ENCODE results near the gene MARCHF10. TPM values are rescaled to one million over a fixed set of nuclear protein-coding genes. Genes with fewer than 3 reads are reported as not detected.
A peak's percentile ranks its signal among the peaks of the same experiment; 100 is the strongest.

Gene MARCHF10
- polyA plus RNA-seq, 3 donors, result not detected

GRCh38 chr17:62780269-62780668 lies 27.8 kb downstream of the MARCHF10 start:
- Histone ChIP-seq H3K4me3 (replicated peaks in 1 of 3; ENCODE audit: low read depth in 2 of 3, low read length in 3 of 3) (no peak overlapping the region), H3K9me3 (replicated peaks in 1 of 2; ENCODE audit: control insufficient read depth in 1 of 2, insufficient read depth in 1 of 2, low read length in 2 of 2) (peaks cover 0 to 3% of the 10 kb centered on the region in 2 donors), H2AFZ (ENCODE audit: insufficient read depth, low read depth, low read length, poor library complexity, severe bottlenecking) (no peak overlapping the region), H3K27me3 (ENCODE audit: control insufficient read depth in 2 of 2, insufficient read depth in 2 of 2, low read length in 2 of 2) (no peaks in the 10 kb centered on the region), H3K36me3 (replicated peaks in 1 of 2; ENCODE audit: control insufficient read depth in 1 of 2, insufficient read depth in 2 of 2, low read length in 2 of 2) (no peaks in the 10 kb centered on the region), H3K27ac (ENCODE audit: low read depth in 1 of 2, low read length in 2 of 2) (no peak overlapping the region), H3K79me2 (ENCODE audit: insufficient read depth, low read length) (no peaks in the 10 kb centered on the region), H4K20me1 (ENCODE audit: insufficient read depth, low read length) (no peaks in the 10 kb centered on the region), H3K9ac (ENCODE audit: insufficient read depth, low read length, poor library complexity, severe bottlenecking) (no peak overlapping the region), H3K4me2 (replicated peaks; ENCODE audit: extremely low read depth, low read length, poor library complexity, severe bottlenecking) (no peak overlapping the region), H3K4me1 (ENCODE audit: control insufficient read depth in 1 of 2, insufficient read depth in 2 of 2, low read length in 2 of 2) (peaks cover 15 to 17% of the 10 kb centered on the region in 2 donors)
- Mint-ChIP-seq H3K27ac (no peak overlapping the region), H3K27me3 (ENCODE audit: low read depth in 3 of 3) (no peaks in the 10 kb centered on the region), H3K36me3 (no peaks in the 10 kb centered on the region), H3K9me3 (peaks cover 0 to 9% (median 5%) of the 10 kb centered on the region in 7 donors), H3K4me3 (no peak overlapping the region), H3K4me1 (peaks cover 14% of the 10 kb centered on the region)
- no peak for TF ChIP-seq CTCF (IDR thresholded peaks at IDR 0.05)
- intact Hi-C loops (cut with micrococcal nuclease), result no loop called here
- DNase-seq, result no peak
- WGBS (ENCODE audit: insufficient coverage), result 93% methylated on average over 6 of the region's 7 CpGs

- intact Hi-C loops (cut with micrococcal nuclease), result no loop called here
- Mint-ChIP-seq H3K36me3 (no peaks in the 10 kb centered on the region), H3K4me3 (no peak overlapping the region), H3K27ac (peak overlapping the region in 1 of 7 donors; percentile 7), H3K4me1 (peaks cover 14% of the 10 kb centered on the region), H3K9me3 (peaks cover 0 to 7% (median 2%) of the 10 kb centered on the region in 7 donors), H3K27me3 (ENCODE audit: low read depth in 3 of 3) (no peaks in the 10 kb centered on the region)
- H3K4me1 ChIP-seq (ENCODE audit: control insufficient read depth in 1 of 2, insufficient read depth in 2 of 2, low read length in 2 of 2), result peaks cover 15 to 17% of the 10 kb centered on the region in 2 donors
- no peak for TF ChIP-seq CTCF (IDR thresholded peaks at IDR 0.05)
- no peak for DNase-seq
- H3K9ac ChIP-seq (ENCODE audit: insufficient read depth, low read length, poor library complexity, severe bottlenecking), result no peak overlapping the region
- no peaks in the 10 kb centered on the region for H3K27me3 ChIP-seq (ENCODE audit: control insufficient read depth in 2 of 2, insufficient read depth in 2 of 2, low read length in 2 of 2)
- H3K4me2 ChIP-seq (replicated peaks; ENCODE audit: extremely low read depth, low read length, poor library complexity, severe bottlenecking), result no peak overlapping the region
- H4K20me1 ChIP-seq (ENCODE audit: insufficient read depth, low read length), result no peaks in the 10 kb centered on the region
- H3K79me2 ChIP-seq (ENCODE audit: insufficient read depth, low read length), result no peaks in the 10 kb centered on the region
- H3K36me3 ChIP-seq (replicated peaks in 1 of 2; ENCODE audit: control insufficient read depth in 1 of 2, insufficient read depth in 2 of 2, low read length in 2 of 2), result no peaks in the 10 kb centered on the region
- no peak overlapping the region for H3K27ac ChIP-seq (ENCODE audit: low read depth in 1 of 2, low read length in 2 of 2)
- H3K9me3 ChIP-seq (replicated peaks in 1 of 2; ENCODE audit: control insufficient read depth in 1 of 2, insufficient read depth in 1 of 2, low read length in 2 of 2), result peaks cover 0 to 3% of the 10 kb centered on the region in 2 donors
- no peak overlapping the region for H2AFZ ChIP-seq (ENCODE audit: insufficient read depth, low read depth, low read length, poor library complexity, severe bottlenecking)
- no peak overlapping the region for H3K4me3 ChIP-seq (replicated peaks in 1 of 3; ENCODE audit: low read depth in 2 of 3, low read length in 3 of 3)
- 97% methylated on average over 15 of the region's 21 CpGs for WGBS (ENCODE audit: insufficient coverage)
Measured at GRCh38 chr17:62778990-62779681, 29.0 kb downstream of the MARCHF10 start.

All from CD14-positive monocyte (primary cell).